Measurements from ENCODE around the gene TOM1L2. TPM values are rescaled to one million over a fixed set of nuclear protein-coding genes. Genes with fewer than 3 reads are reported as not detected.

TOM1L2 gene
- total and polyA plus RNA-seq, 12 donors: 46.4 to 331 (median 273) TPM

GRCh38 chr17:17849147-17849820 lies 122.9 kb downstream of the TOM1L2 start:
- no peak overlapping the region for H3K4me3 ChIP-seq
- peaks cover 0 to 34% (median 5%) of the 10 kb centered on the region in 9 donors for H3K36me3 ChIP-seq
- no peaks in the 10 kb centered on the region for H3K9me3 ChIP-seq
- peak overlapping the region; percentile 38 to 95 (median 84) for H3K27ac ChIP-seq
- DNase-seq: peak; percentile 55 to 65
- TF ChIP-seq CTCF (IDR thresholded peaks at IDR 0.05): no peak
- WGBS, 2 donors: 29 to 37% methylated on average over 5 of the region's 5 CpGs
- H3K27me3 ChIP-seq: no peaks in the 10 kb centered on the region
- peaks cover 25 to 48% (median 34%) of the 10 kb centered on the region in 9 donors for H3K4me1 ChIP-seq
- intact Hi-C loops (cut with DNase I): no loop called here
- peak; percentile 34 to 85 (median 60) for ATAC-seq

GRCh38 chr17:17848311-17849082 lies 123.7 kb downstream of the TOM1L2 start:
- DNase-seq (no peak), ATAC-seq (no peak)
- peaks cover 0 to 34% (median 5%) of the 10 kb centered on the region in 9 donors for H3K36me3 ChIP-seq
- no peak for TF ChIP-seq CTCF (IDR thresholded peaks at IDR 0.05)
- H3K4me1 ChIP-seq: peaks cover 25 to 48% (median 34%) of the 10 kb centered on the region in 9 donors
- no peak overlapping the region for H3K4me3 ChIP-seq
- H3K27ac ChIP-seq: peak overlapping the region in 9 of 10 donors; percentile 38 to 95 (median 86)
- intact Hi-C loops (cut with DNase I): no loop called here
- H3K27me3 ChIP-seq: no peaks in the 10 kb centered on the region
- no peaks in the 10 kb centered on the region for H3K9me3 ChIP-seq
- WGBS, 2 donors: 87 to 94% methylated on average over 10 of the region's 10 CpGs

GRCh38 chr17:17847726-17848125 lies 124.5 kb downstream of the TOM1L2 start:
- DNase-seq: no peak
- no peak overlapping the region for H3K4me3 ChIP-seq
- peaks cover 25 to 49% (median 34%) of the 10 kb centered on the region in 9 donors for H3K4me1 ChIP-seq
- peaks cover 0 to 34% (median 5%) of the 10 kb centered on the region in 9 donors for H3K36me3 ChIP-seq
- no peak for TF ChIP-seq CTCF (IDR thresholded peaks at IDR 0.05)
- WGBS, 2 donors: 95 to 96% methylated on average over 5 of the region's 5 CpGs
- H3K27me3 ChIP-seq: no peaks in the 10 kb centered on the region
- no peak for ATAC-seq
- peak overlapping the region in 3 of 10 donors; percentile 83 to 95 (median 88) for H3K27ac ChIP-seq
- intact Hi-C loops (cut with DNase I): no loop called here
- no peaks in the 10 kb centered on the region for H3K9me3 ChIP-seq

- Histone ChIP-seq H3K27me3 (no peaks in the 10 kb centered on the region), H3K36me3 (peaks cover 0 to 34% (median 5%) of the 10 kb centered on the region in 9 donors), H3K27ac (peak overlapping the region in 2 of 10 donors; percentile 5 to 10), H3K9me3 (no peaks in the 10 kb centered on the region), H3K4me3 (no peak overlapping the region), H3K4me1 (peaks cover 26 to 54% (median 37%) of the 10 kb centered on the region in 9 donors)
- no peak for TF ChIP-seq CTCF (IDR thresholded peaks at IDR 0.05)
- ATAC-seq (no peak), DNase-seq (no peak)
- intact Hi-C loops (cut with DNase I): no loop called here
- 83% methylated on average over 17 of the region's 17 CpGs for WGBS, 2 donors
Measured at GRCh38 chr17:17847118-17847689, 125.0 kb downstream of the TOM1L2 start.

Measured in heart right ventricle (tissue), 16 donors.